Measurements from ENCODE around the gene ROCK2. TPM values are rescaled to one million over a fixed set of nuclear protein-coding genes. Genes with fewer than 3 reads are reported as not detected.

ROCK2 gene
- total RNA-seq, 4 donors from 2014 or later, result 90.0 to 119 (median 101) TPM

GRCh38 chr2:11344956-11345677 lies 681 bp upstream of the ROCK2 start:
- 2% methylated on average over 30 of the region's 58 CpGs for WGBS
- intact Hi-C loops (cut with DNase I), result loop anchor here (5.0 kb wide), 2 partner anchors 62 to 108 kb away; no protein-coding TSS in a partner anchor

GRCh38 chr2:11343650-11344341 lies 640 bp downstream of the ROCK2 start:
- Histone ChIP-seq H3K36me3 (no peaks in the 10 kb centered on the region), H3K27ac (replicated peaks in 1 of 4) (peak overlapping the region; percentile 98 to 100 (median 99)), H3K4me1 (peaks cover 21 to 58% (median 54%) of the 10 kb centered on the region in 4 donors), H3K4me3 (peak overlapping the region; percentile 80 to 95 (median 91)), H3K27me3 (peaks cover 0 to 3% (median 0%) of the 10 kb centered on the region in 4 donors), H3K9me3 (no peaks in the 10 kb centered on the region)
- no peak for DNase-seq (ENCODE audit: extremely low spot score)
- intact Hi-C loops (cut with DNase I), result loop anchor here (5.0 kb wide), 2 partner anchors 64 to 106 kb away; no protein-coding TSS in a partner anchor
- TF ChIP-seq POLR2AphosphoS5 (IDR thresholded peaks at IDR 0.05) (peak; percentile 47 to 56), EP300 (IDR thresholded peaks at IDR 0.05) (no peak), POLR2A (IDR thresholded peaks at IDR 0.05; ENCODE audit: low read depth) (no peak)
- TF ChIP-seq, protein P1, sequence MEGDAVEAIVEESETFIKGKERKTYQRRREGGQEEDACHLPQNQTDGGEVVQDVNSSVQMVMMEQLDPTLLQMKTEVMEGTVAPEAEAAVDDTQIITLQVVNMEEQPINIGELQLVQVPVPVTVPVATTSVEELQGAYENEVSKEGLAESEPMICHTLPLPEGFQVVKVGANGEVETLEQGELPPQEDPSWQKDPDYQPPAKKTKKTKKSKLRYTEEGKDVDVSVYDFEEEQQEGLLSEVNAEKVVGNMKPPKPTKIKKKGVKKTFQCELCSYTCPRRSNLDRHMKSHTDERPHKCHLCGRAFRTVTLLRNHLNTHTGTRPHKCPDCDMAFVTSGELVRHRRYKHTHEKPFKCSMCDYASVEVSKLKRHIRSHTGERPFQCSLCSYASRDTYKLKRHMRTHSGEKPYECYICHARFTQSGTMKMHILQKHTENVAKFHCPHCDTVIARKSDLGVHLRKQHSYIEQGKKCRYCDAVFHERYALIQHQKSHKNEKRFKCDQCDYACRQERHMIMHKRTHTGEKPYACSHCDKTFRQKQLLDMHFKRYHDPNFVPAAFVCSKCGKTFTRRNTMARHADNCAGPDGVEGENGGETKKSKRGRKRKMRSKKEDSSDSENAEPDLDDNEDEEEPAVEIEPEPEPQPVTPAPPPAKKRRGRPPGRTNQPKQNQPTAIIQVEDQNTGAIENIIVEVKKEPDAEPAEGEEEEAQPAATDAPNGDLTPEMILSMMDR (IDR thresholded peaks at IDR 0.05), result no peak
- under 1% methylated on average over 34 of the region's 55 CpGs for WGBS

More at GRCh38 chr2:11344956-11345677, 681 bp upstream of the ROCK2 start:
- Histone ChIP-seq H3K9me3 (no peaks in the 10 kb centered on the region), H3K27me3 (peaks cover 0 to 3% (median 0%) of the 10 kb centered on the region in 4 donors), H3K4me1 (peaks cover 19 to 45% (median 42%) of the 10 kb centered on the region in 4 donors), H3K4me3 (peak overlapping the region; percentile 80 to 95 (median 91)), H3K36me3 (no peaks in the 10 kb centered on the region), H3K27ac (replicated peaks in 1 of 4) (peak overlapping the region; percentile 98 to 100 (median 99))
- no peak for DNase-seq (ENCODE audit: extremely low spot score)
- TF ChIP-seq POLR2AphosphoS5 (IDR thresholded peaks at IDR 0.05) (peak; percentile 56 to 74), EP300 (IDR thresholded peaks at IDR 0.05) (no peak), POLR2A (IDR thresholded peaks at IDR 0.05; ENCODE audit: low read depth) (peak; percentile 13)
- TF ChIP-seq, protein P1 (IDR thresholded peaks at IDR 0.05), result no peak

- Histone ChIP-seq H3K4me1 (peaks cover 25 to 63% (median 56%) of the 10 kb centered on the region in 4 donors), H3K27me3 (peaks cover 0 to 3% (median 0%) of the 10 kb centered on the region in 4 donors), H3K4me3 (peak overlapping the region; percentile 80 to 95 (median 91)), H3K27ac (replicated peaks in 1 of 4) (peak overlapping the region; percentile 98 to 100 (median 99)), H3K36me3 (no peaks in the 10 kb centered on the region), H3K9me3 (no peaks in the 10 kb centered on the region)
- 1% methylated on average over 7 of the region's 7 CpGs for WGBS
- intact Hi-C loops (cut with DNase I), result loop anchor here (5.0 kb wide), 2 partner anchors 64 to 106 kb away; no protein-coding TSS in a partner anchor
- TF ChIP-seq POLR2AphosphoS5 (IDR thresholded peaks at IDR 0.05) (no peak), EP300 (IDR thresholded peaks at IDR 0.05) (no peak), POLR2A (IDR thresholded peaks at IDR 0.05; ENCODE audit: low read depth) (no peak)
- TF ChIP-seq, protein P1 (IDR thresholded peaks at IDR 0.05), result no peak
- no peak for DNase-seq (ENCODE audit: extremely low spot score)
Measured at GRCh38 chr2:11343368-11343649, 1.1 kb downstream of the ROCK2 start.

DNA sequence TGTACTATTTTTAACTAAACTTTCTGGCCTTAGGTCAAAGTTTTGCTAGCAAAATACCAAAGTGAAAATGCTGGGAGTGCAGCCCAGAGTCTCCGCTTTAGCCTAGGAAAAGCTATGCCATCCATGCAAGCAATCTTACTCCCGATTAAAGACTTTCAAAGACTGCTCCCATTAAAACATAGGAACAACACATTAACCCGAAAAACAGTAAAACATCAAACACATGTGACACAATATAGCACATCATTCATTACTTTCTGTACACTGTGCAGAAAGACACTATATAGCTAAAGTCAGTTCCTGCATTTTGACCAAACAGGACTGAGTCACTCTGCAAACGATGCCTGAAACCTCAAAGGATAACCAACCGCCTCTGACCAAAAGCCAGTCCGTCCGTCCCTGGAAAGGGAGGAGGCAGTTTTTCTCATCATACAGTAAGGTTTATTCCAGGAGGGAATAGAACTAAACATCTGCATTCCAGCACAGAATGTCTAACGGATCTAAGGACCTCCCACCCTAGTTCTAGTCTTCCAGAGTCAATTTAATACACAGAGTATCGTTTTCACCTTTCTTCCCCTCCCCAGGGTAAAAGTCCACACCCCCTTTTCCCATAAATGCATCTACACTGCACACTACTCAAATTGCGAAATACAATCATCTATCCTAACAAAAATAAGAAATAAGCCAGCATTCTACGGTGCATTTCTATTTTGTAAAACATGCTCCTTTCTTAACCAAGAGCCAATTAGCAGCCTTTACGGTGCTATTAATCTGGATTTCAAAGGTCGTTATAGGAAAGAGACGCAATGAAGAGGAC lies 1.7 kb downstream of the ROCK2 start:
- Histone ChIP-seq H3K27me3 (peaks cover 0 to 3% (median 0%) of the 10 kb centered on the region in 4 donors), H3K27ac (replicated peaks in 1 of 4) (peak overlapping the region; percentile 98 to 100 (median 99)), H3K4me3 (peak overlapping the region; percentile 80 to 95 (median 91)), H3K9me3 (no peaks in the 10 kb centered on the region), H3K4me1 (peaks cover 25 to 69% (median 59%) of the 10 kb centered on the region in 4 donors), H3K36me3 (no peaks in the 10 kb centered on the region)
- peak; percentile 24 to 67 for TF ChIP-seq POLR2AphosphoS5 (IDR thresholded peaks at IDR 0.05)
- TF ChIP-seq, protein P1 (IDR thresholded peaks at IDR 0.05), result no peak
- DNase-seq (ENCODE audit: extremely low spot score), result no peak
- intact Hi-C loops (cut with DNase I), result loop anchor here (5.0 kb wide), 2 partner anchors 65 to 105 kb away; no protein-coding TSS in a partner anchor
- WGBS, result 4% methylated on average over 14 of the region's 14 CpGs
